Measurements from ENCODE around the gene FKBP5. TPM values are rescaled to one million over a fixed set of nuclear protein-coding genes. Genes with fewer than 3 reads are reported as not detected.

Gene FKBP5
- total and polyA plus RNA-seq, 9 of the 15 experiments (the other 6 are each of a cell fraction or from before 2014, with no cell fraction given): 32.7 to 151 (median 75.0) TPM

DNA sequence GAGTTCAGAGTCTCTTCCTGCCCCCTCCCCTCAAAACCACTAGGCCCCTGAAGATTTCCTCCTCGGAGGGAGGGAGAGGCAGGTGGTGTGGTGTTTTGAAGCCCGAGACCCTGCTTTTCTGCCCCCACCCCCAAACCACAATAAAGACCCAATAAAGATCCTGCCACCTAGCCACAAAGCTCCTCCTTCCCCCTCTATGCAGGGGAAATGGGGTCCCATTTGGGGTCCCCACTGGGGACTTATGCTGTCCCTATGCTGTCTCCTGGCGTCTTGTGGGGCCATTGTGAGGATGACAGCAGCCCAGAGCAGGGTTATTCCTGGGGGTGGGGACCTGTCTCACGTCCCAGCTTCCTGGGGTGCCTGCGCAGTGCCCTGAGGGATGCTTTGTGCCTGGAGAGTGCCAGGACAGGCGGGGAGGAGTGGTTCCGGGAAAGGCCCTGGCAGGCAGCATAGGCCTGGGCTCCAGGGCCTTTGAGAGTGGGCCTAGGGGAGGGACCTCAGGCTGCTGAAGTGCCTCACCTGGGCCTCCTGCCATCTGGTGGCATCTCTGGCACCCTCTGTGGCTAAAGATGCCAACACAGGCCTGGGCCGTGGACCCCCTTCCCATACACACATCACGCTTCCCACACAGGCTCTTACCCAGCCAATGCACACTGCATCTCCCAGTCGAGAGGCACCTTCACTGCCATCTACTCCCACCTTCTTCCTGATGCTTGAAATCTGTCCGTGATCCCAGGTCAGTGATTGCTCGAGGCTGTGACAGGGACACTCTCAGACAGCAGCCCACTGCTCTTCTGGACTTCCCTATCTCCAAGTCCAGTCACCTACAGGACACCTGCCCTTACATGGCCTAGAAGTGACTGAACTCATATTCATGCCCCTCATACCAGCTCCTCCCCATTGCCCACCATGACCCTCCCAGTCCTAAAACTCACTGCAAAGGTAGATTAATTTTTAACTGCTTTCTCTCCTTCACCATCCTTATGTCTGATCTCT, 40.3 kb upstream of the FKBP5 start (continued):
- TF ChIP-seq, protein P1, sequence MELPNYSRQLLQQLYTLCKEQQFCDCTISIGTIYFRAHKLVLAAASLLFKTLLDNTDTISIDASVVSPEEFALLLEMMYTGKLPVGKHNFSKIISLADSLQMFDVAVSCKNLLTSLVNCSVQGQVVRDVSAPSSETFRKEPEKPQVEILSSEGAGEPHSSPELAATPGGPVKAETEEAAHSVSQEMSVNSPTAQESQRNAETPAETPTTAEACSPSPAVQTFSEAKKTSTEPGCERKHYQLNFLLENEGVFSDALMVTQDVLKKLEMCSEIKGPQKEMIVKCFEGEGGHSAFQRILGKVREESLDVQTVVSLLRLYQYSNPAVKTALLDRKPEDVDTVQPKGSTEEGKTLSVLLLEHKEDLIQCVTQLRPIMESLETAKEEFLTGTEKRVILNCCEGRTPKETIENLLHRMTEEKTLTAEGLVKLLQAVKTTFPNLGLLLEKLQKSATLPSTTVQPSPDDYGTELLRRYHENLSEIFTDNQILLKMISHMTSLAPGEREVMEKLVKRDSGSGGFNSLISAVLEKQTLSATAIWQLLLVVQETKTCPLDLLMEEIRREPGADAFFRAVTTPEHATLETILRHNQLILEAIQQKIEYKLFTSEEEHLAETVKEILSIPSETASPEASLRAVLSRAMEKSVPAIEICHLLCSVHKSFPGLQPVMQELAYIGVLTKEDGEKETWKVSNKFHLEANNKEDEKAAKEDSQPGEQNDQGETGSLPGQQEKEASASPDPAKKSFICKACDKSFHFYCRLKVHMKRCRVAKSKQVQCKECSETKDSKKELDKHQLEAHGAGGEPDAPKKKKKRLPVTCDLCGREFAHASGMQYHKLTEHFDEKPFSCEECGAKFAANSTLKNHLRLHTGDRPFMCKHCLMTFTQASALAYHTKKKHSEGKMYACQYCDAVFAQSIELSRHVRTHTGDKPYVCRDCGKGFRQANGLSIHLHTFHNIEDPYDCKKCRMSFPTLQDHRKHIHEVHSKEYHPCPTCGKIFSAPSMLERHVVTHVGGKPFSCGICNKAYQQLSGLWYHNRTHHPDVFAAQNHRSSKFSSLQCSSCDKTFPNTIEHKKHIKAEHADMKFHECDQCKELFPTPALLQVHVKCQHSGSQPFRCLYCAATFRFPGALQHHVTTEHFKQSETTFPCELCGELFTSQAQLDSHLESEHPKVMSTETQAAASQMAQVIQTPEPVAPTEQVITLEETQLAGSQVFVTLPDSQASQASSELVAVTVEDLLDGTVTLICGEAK (IDR thresholded peaks at IDR 0.05): 0 out of 2 replicates have a peak, but pooled peaks have one; percentile 10
- TF ChIP-seq, protein P1 (CRISPR knock-in tag; IDR thresholded peaks at IDR 0.05): no peak
- TF ChIP-seq ZNF431 (CRISPR knock-in tag; IDR thresholded peaks at IDR 0.05) (0 out of 2 replicates have a peak, but pooled peaks have one; percentile 36), NFRKB (IDR thresholded peaks at IDR 0.05; ENCODE audit: low read depth) (0 out of 2 replicates have a peak, but pooled peaks have one; percentile 11), GABPB1 (CRISPR knock-in tag; IDR thresholded peaks at IDR 0.05) (peak; percentile 23; the same call in 1 of the 2 replicates), RBM25 (IDR thresholded peaks at IDR 0.05; ENCODE audit: low read depth, low read length, severe bottlenecking) (no peak), ZBTB7A (IDR thresholded peaks at IDR 0.05; ENCODE audit: borderline replicate concordance, control insufficient read depth, low read depth, low read length) (peak; percentile 15; the same call in 1 of the 2 replicates), HDAC1 (IDR thresholded peaks at IDR 0.05) (peak in 1 of 2 experiments; percentile 36; a peak in 1 of 4 replicates), FOXP1 (CRISPR knock-in tag; IDR thresholded peaks at IDR 0.05) (0 out of 2 replicates have a peak, but pooled peaks have one; percentile 24), TBP (optimal IDR thresholded peaks at IDR 0.05; ENCODE audit: low read depth, low read length) (no peak), E2F3 (CRISPR knock-in tag; IDR thresholded peaks at IDR 0.05) (0 out of 2 replicates have a peak, but pooled peaks have one; percentile 36)
- TF ChIP-seq, protein P2, sequence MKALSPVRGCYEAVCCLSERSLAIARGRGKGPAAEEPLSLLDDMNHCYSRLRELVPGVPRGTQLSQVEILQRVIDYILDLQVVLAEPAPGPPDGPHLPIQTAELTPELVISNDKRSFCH (CRISPR knock-in tag; IDR thresholded peaks at IDR 0.05): no peak
- TF ChIP-seq, protein P2 (tag; IDR thresholded peaks at IDR 0.05): peak; percentile 42; the same call in 1 of the 2 replicates
